Measurements from ENCODE around the gene MCHR2.

Gene MCHR2

DNA sequence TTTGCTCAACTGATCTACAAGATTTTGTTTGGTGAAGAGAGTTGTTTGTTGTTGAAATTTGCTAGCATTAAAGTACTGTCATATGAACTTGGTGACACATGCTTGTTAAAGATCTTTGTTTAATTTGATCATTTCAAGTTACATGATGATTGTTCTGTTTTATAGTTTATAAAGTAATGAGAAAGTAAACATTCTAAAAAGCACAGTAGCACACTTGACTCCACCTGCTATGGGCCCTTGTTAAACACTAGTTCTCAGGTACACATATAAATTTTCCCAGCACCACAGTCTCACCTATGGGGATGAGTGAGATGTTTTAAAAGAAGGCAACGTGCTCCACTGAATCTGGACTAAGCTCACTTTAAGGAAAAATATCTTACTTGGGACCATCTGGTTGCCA lies 14.1 kb downstream of the MCHR2 start:
- ChIA-PET CTCF (interaction anchor here (1.1 to 3.0 kb wide), 2 partner anchors 21 to 36 kb away, joined by 3 to 18 read pairs; no protein-coding TSS in a partner anchor), POLR2A (no interaction called here)
- no peak overlapping the region for H3K4me3 ChIP-seq (ENCODE audit: low read depth, low read length)
- TF ChIP-seq, protein P1, sequence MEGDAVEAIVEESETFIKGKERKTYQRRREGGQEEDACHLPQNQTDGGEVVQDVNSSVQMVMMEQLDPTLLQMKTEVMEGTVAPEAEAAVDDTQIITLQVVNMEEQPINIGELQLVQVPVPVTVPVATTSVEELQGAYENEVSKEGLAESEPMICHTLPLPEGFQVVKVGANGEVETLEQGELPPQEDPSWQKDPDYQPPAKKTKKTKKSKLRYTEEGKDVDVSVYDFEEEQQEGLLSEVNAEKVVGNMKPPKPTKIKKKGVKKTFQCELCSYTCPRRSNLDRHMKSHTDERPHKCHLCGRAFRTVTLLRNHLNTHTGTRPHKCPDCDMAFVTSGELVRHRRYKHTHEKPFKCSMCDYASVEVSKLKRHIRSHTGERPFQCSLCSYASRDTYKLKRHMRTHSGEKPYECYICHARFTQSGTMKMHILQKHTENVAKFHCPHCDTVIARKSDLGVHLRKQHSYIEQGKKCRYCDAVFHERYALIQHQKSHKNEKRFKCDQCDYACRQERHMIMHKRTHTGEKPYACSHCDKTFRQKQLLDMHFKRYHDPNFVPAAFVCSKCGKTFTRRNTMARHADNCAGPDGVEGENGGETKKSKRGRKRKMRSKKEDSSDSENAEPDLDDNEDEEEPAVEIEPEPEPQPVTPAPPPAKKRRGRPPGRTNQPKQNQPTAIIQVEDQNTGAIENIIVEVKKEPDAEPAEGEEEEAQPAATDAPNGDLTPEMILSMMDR (IDR thresholded peaks at IDR 0.05; ENCODE audit: insufficient read depth, low read length, missing control alignments) = no peak
- no peak for DNase-seq (ENCODE audit: low read depth, low spot score)

- ChIA-PET POLR2A (no interaction called here), CTCF (no interaction called here)
- no peak overlapping the region for H3K4me3 ChIP-seq (ENCODE audit: low read depth, low read length)
- TF ChIP-seq, protein P1 (IDR thresholded peaks at IDR 0.05; ENCODE audit: insufficient read depth, low read length, missing control alignments) = no peak
- no peak for DNase-seq (ENCODE audit: low read depth, low spot score)
Observed at GRCh38 chr6:99967052-99967451, 27.0 kb downstream of the MCHR2 start.

DNA sequence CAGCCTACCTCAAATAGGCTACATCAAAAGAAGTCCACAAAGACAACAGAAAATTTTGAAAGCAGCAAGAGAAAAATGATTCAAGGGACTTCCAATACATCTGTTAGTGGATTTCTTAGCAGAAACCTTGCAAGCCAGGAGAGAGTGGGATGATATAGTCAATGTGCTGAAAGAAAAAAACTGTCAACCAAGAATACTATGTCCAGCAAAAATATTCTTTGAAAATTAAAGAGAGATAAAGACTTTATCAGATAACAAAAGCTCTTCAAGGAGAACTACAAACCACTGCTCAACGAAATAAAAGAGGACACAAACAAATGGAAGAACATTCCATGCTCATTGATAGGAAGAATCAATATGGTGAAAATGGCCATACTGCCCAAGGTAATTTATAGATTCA lies 34.0 kb downstream of the MCHR2 start:
- H3K4me3 ChIP-seq (ENCODE audit: low read depth, low read length) = no peak overlapping the region
- ChIA-PET POLR2A (no interaction called here), CTCF (no interaction called here)
- TF ChIP-seq, protein P1 (IDR thresholded peaks at IDR 0.05; ENCODE audit: insufficient read depth, low read length, missing control alignments) = no peak
- DNase-seq (ENCODE audit: low read depth, low spot score) = no peak

GRCh38 chr6:99951016-99951805 lies 42.8 kb downstream of the MCHR2 start:
- no peak overlapping the region for H3K4me3 ChIP-seq (ENCODE audit: low read depth, low read length)
- CTCF ChIA-PET = no interaction called here
- POLR2A ChIA-PET = no interaction called here
- no peak for DNase-seq (ENCODE audit: low read depth, low spot score)
- TF ChIP-seq, protein P1 (IDR thresholded peaks at IDR 0.05; ENCODE audit: insufficient read depth, low read length, missing control alignments) = no peak

DNA sequence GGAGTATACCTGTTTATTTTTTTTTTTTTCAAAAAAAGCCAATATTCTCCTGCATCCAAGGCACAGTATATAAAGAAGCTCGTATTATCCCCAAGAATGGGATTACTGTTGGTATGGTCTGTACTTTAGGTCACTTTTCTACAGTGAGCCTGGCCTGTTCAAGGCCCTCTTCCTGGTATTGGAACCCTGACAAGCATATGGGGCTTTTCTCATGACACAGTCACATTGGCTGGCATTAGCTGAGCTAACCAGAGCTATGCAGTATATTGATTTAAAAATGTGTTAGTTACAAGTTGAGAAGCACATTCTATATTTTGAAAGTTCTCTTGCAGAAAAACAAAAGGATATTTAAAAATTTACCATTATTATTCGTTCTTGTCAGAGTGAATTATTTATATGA lies 48.0 kb downstream of the MCHR2 start:
- H3K4me3 ChIP-seq (ENCODE audit: low read depth, low read length) = no peak overlapping the region
- no peak for DNase-seq (ENCODE audit: low read depth, low spot score)
- ChIA-PET POLR2A (no interaction called here), CTCF (no interaction called here)
- TF ChIP-seq, protein P1 (IDR thresholded peaks at IDR 0.05; ENCODE audit: insufficient read depth, low read length, missing control alignments) = no peak

DNA sequence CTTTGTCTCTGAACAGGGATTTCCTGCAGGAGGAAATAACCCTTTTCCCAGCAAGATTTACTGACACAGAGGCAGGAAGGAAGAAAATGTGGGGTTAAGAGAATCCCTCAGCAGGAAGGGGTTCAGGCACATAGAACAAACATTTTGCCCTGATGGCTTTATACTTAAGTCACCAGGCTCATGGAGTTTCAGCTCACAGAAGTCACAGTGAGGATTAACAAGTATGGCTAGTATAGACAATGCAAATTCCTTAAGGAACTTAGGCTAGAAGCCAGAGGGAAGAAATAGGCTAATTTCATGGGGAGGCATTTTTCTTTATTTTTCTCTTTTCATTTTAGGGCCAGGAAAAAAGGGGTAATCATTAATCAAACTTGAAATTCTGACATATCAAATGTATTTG lies 50.2 kb downstream of the MCHR2 start:
- TF ChIP-seq, protein P1 (IDR thresholded peaks at IDR 0.05; ENCODE audit: insufficient read depth, low read length, missing control alignments) = no peak
- no peak overlapping the region for H3K4me3 ChIP-seq (ENCODE audit: low read depth, low read length)
- ChIA-PET POLR2A (no interaction called here), CTCF (interaction anchor here (0.9 to 1.1 kb wide), 3 partner anchors 37 to 57 kb away, joined by 3 read pairs; no protein-coding TSS in a partner anchor)
- DNase-seq (ENCODE audit: low read depth, low spot score) = no peak

Data from AG04449 (cell line).